Activated effector memory CD4-positive, alpha-beta T cell treated with anti-CD3 and anti-CD28 coated beads, Interleukin-2, amount 50 U/mL, for 16 hours (primary cell): ENCODE measurements around the gene RASA3.

Experiments used
- DNase-seq: peaks from one replicate; pipeline ENCODE4 v3.0.0-alpha.2; 2020

RASA3 gene

DNA sequence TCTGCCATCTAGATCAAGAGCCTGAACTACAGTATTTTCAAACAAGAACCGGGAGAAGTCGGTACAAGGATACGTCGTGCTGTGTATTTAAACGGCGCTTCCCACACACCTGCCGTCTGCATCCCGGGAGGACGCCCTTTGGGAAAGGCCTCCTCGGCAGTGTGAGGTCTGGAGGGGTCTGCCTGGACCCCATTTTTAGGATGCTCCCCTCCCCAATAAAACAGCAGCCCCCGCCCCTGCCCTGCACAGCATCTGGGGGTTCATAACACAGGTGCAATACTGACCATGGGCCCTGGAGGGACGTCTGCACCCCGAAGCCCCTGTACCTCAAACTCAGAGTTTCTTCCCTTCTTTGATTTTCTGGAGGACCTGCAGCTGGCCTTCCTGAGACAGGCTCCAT lies 154.4 kb downstream of the RASA3 start:
- DNase-seq, result no peak

GRCh38 chr13:113976711-113977684 lies 155.4 kb downstream of the RASA3 start:
- no peak for DNase-seq

GRCh38 chr13:113975416-113975815 lies 157.0 kb downstream of the RASA3 start:
- no peak for DNase-seq

- no peak for DNase-seq
These were observed 157.8 kb downstream of the RASA3 start for GRCh38 chr13:113974304-113975281.

DNA sequence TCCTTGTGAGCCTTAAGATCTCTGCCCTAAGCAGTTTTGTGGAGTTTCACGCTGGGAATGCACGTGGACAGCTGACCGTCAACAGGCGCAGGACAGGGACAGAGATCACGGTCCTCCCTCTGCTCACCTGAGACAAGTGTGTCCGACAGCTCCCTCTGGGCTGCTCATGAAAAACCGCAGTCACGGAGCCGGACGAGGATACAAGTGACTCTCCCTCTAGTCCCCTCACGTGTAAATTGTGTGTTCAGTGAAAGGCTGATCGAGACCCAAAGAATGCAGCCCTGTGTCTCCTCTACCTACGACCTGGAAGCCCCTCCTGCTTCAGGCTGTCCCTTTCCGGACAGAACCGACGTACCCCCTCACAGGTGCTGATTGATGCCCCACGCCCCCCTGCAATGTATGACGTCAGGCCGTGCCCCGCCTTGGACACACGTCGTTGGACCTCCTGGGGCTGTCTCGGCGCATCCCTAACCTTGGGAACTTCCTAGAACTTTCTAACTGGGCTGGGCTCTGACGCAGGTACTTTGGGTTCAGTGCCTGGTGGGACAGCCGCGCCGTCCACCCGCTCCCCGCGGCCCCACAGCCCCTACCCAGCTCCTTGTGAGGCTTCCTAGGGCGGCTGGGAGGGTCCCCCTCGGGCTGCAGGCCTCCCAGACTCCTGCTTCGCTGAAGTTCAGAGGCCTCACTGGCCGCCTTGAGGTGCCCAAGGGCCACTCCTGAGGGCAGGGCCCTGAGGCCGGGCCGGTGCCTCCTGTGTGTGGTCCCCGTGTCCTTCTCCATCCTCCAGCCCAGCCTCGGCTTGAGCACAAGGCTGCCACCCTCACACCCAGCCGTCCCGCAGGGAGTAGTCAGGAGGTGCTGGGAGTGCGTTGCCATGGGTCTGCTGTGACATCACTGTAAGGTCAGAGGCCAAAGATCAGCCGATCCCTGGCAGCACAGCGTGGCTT lies 158.9 kb downstream of the RASA3 start, which contains the start of gene C13orf46:
C13orf46 (minus strand) TSS at position 859 of the 947 bp plus-strand sequence; CDS start at position 780, 79 bp downstream.
- DNase-seq, result no peak

GRCh38 chr13:113972451-113973217 lies 159.8 kb downstream of the RASA3 start:
- no peak for DNase-seq

GRCh38 chr13:113971471-113972231 lies 160.8 kb downstream of the RASA3 start:
- DNase-seq, result no peak

- no peak for DNase-seq
These were observed 161.5 kb downstream of the RASA3 start for GRCh38 chr13:113970810-113971470.

GRCh38 chr13:113969973-113970611 lies 162.3 kb downstream of the RASA3 start:
- DNase-seq, result no peak

DNA sequence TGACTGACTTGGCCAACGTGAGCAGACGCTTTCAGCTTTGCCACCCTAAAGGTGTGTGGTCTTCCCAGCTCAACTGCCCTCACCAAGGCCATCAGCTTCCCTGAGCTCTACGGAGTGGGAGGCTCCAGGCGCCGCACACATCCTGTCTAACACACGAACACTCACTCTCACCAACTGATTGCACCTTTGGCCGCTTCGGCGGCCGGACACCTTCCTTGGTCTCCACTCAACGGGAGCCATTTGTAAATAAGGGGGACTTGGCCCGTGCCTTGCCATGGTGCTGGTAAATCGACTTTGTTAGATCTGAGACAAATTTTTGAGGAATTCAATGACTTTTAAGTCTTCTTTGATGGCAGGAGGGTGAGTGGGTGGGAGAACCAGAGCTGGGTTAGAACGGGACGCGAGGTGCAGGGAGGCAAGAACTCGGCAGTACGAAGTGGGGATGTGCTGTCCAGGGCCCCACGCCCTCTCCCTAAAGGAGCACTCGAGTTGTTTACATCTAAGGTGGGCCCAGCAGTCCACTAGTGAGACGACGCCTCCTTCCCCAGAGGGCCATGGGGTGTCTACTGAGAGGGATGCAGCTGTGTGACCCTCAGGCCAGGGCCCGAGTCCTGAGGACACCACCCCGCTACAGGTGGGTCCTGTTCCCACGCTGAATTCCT lies 163.0 kb downstream of the RASA3 start:
- no peak for DNase-seq

GRCh38 chr13:113968463-113969310 lies 163.7 kb downstream of the RASA3 start:
- no peak for DNase-seq

DNA sequence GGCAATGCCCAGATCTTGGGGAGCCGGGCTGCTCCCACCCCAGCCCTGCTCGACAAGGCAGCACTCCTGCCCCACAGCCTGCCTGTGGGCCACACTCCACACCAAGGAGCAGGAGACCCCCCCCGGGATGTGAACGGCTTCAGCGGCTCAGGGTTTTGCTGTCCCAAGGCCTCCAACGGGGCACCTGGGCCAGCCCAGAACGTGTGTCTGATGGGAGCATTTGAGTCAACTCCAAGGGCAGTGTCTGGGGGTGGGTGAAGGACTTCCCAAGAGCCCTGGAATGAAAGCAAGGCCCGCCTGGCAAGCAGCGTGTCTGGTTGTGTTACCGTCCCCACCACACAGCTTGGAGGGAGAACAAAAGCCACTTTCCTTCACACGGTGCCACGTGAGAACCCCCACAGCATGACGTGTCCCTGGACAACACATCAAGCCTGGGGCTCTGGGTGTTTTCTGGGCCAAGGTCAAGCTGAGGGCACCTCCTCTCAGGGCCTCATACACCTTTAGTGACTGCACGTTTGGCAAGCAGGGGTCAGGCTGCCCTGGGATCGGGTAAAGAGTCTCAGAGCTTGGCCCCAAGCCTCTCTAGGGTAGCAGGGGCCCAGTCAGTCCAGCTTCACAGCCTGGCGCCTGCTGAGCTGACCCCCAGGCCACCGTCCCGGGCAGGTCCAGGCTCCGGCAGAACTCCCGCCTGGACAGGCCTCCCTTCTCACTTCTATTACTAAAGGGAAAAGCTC lies 164.5 kb downstream of the RASA3 start:
- no peak for DNase-seq

GRCh38 chr13:113967206-113967720 lies 165.2 kb downstream of the RASA3 start:
- no peak for DNase-seq

DNA sequence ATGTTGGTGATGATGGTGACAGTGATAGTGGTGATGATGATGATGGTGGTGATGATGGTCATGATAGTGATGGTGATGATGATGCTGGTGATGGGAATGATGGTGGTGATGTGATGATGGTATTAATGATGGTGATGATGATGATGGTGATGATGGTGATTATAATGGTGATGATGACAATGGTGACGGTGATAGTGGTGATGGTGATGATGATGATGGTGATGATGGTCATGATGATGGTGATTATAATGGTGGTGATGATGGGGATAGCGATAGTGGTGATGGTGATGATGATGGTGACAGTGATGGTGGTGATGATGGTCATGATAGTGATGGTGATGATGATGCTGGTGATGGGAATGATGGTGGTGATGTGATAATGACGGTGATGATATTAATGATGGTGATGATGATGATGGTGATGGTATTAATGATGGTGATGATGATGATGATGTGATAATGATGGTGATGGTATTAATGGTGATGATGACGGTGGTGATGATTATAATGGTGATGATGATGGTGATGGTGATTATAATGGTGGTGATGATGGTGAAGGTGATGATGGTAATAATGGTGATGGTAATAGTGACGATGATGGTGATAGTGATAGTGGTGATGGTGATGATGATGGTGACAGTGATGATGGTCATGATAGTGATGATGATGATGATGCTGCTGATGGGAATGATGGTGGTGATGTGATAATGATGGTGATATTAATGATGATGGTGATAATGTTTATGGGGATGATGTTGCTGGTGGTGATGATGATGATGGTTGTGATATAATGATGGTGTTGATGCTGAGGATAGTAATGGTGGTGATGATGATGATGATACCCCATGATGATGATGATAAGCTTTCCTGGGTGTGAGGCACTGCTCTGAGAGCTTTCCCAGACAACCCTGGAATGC lies 166.2 kb downstream of the RASA3 start:
- DNase-seq, result no peak

GRCh38 chr13:113965383-113965874 lies 167.0 kb downstream of the RASA3 start:
- DNase-seq, result no peak
